ENCODE measurements around the gene TEX26. TPM values are rescaled to one million over a fixed set of nuclear protein-coding genes. Genes with fewer than 3 reads are reported as not detected.

The TEX26 gene
- total RNA-seq, 1 donor from 2014 or later, result not detected

GRCh38 chr13:31014456-31014855 lies 82.0 kb downstream of the TEX26 start:
- no peak for ATAC-seq

DNA sequence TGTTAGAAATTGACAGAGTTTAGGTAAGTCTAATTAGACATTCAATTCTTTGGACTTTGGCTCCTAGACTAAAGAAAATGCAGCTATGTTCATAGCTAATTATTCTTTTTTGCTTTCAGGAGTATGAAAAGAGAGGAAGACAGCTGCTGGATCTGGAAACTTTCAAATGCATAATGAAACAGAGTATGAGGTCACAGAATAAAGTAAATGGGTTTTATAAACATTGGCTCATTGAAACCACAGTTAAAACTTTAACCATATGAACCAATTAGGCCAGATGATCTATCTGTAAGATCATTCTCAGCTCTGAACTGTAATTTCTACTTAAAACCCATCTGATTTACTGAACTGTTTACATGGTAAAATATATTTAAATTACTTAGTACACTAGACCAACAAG lies 82.7 kb downstream of the TEX26 start:
- ATAC-seq, result no peak

DNA sequence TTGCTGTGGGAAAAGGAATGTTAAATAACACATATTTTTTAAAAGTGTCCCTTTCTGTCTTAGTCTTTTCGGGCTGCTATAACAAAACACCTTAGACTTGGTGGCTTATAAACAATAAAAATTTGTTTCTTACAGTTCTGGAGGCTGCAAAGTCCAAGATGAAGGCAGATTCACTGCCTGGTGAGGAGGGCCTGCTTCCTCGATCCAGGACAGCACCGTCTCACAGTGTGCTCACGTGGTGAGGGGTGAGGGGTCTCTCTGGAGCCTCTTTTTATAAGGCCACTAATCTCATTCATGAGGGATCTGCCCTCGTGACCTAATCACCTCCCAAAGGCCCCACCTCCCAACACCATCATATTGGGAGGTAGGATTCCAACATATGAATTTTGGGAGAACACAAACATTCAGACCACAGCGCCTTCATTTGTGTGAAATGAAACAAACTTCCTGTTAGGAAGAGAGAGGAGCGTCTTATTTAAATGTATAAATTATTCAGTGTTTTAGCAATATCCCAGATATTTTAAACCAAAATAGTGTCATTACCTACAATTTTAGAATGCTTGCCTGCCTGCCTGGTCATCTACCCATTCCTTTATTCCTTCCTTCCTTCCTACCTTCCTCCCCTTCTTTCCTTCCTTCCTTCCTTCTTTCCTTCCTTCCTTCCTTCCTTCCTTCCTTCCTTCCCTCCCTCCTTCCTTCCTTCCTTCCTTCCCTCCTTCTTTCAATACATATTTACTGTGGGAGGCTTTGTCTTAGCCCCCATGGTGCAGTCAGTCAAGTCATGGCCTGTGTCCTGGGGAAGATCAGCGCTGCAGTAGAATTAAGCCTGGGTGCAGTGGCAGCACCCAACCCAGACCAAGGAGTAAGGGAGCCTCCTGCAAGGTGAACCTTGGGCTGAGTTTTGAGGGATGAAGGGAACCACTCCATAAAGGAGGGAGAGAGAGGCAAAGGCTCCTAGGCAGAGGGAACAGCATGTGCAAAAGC lies 84.2 kb downstream of the TEX26 start:
- no peak for ATAC-seq

- peak; percentile 42 for ATAC-seq
Observed at GRCh38 chr13:31018511-31018910, 86.1 kb downstream of the TEX26 start.

DNA sequence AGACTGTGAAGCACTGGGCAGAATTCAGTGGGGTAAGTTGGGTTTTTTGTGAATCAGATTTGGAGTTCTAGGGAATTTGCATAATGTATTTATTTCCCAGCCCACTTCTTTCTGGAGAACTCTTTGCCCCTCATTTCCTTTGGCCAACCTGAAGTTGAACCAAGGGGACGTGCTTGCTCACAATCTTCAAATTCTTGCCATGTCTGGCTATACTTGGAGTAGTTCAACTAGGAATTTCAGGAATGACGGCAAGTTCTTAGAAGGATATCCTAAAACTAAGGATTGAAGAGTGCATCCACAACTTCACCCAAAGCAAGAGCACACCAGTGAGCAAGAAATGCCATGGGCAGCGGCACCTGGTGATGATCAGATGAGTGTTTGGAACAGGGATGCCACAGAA lies 88.5 kb downstream of the TEX26 start:
- ATAC-seq, result no peak

GRCh38 chr13:31022288-31022895 lies 89.9 kb downstream of the TEX26 start:
- ATAC-seq, result no peak

GRCh38 chr13:31022928-31023530 lies 90.6 kb downstream of the TEX26 start:
- ATAC-seq, result no peak

Other genes starting within 250 kb of the TEX26 start
- 3.1 TPM for gene ALOX5AP, start 197.1 kb upstream of the TEX26 start, total RNA-seq
- 2.7 TPM for gene MEDAG, start 26.4 kb upstream of the TEX26 start, total RNA-seq
- 61.5 TPM for gene HSPH1, start 229.2 kb downstream of the TEX26 start, total RNA-seq

Measured in esophagus mucosa (tissue), 1 donor.